GOT3 (cell line): ENCODE data around the gene VWA2.

ENCODE experiments used
- DNase-seq: peaks from one replicate; lab custom pipeline; 2025; ENCODE audit warnings: mixed read lengths; lab: John Stamatoyannopoulos, UW

The VWA2 gene

DNA sequence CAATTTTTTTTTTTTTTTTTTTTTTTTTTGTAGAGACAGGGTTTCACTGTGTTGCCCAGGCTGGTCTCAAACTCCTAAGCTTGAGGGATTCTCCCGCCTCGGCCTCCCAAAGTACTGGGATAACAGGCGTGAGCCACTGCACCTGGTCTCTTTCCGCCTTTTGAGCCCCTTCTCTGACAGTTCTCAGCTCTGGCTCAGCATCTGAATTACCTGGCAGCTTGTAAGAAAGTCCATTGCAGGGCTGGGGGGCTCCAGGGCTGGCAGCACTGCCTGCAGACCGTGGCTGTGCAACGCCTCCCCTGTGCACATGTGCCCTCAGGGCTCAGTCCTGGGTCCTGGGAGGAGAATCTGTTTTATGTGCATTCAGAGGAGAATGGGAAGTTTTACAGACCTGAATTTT, 37.6 kb downstream of the VWA2 start:
- no peak for DNase-seq

DNA sequence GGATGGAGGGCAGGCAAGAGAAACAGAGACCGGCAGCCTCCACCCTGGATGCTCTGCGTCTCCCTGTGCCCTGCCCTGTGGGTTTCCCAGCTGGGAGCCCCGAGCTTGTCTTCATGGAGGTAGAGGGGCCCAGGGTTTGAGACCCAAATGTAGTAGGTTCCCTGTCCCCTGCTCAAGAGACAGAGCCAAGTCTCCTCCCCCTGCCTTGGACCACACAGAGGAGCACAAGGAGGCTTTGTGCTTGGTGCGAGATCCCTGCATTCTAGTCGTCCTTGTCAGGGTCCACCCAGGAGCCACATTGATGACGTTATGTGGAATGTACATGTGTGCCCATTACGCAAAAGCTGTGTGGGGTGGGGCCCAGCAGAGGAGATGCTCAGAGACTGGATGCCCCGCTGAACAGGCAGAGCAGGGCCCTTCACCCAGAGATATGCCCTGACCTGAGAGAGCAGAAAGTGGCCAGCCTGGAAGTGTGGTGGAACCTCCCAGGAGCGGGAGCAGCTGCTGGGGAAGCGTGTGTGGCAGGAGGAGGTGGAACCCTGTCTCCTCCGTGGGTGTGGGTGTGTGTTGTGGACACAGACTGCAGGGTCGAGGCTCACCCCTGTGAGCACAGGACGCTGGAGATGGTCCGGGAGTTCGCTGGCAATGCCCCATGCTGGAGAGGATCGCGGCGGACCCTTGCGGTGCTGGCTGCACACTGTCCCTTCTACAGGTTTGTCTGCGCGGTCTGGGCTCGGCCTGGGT, 39.3 kb downstream of the VWA2 start:
- no peak for DNase-seq

DNA sequence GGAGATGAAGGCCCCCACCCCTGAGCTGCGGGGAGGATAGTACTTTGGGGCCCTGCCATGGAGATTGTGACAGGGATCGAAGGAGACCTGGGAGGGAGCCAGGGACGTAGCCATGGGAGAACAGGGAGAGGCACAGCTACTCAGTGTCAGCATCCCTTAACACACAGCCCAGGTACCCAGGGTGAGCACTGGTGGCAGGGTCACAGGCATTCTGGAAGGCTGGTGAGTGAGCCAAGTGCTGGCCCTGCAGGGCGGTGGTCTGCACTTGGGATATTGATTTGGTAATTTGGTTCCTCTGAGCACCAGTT, 39.8 kb downstream of the VWA2 start:
- DNase-seq: no peak

DNA sequence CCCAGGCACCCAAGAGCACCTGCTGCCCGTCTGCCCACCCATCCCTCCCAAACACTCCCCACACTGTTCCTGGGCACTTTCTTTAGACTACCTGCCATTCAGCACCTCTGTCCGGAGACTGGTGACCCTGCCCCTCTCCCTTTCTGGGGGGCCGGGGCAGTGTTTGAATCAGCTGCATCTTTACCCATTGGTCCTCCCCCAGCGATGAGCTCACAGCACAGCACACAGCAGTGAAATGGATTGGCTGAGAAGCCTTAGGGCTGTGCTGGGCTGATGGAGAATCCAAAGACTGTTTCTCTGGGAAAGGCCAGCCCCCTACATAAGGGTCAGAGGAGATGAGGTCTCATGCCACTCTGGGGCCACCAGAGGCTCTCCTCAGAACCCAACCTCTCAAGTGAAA, 40.2 kb downstream of the VWA2 start:
- no peak for DNase-seq

DNA sequence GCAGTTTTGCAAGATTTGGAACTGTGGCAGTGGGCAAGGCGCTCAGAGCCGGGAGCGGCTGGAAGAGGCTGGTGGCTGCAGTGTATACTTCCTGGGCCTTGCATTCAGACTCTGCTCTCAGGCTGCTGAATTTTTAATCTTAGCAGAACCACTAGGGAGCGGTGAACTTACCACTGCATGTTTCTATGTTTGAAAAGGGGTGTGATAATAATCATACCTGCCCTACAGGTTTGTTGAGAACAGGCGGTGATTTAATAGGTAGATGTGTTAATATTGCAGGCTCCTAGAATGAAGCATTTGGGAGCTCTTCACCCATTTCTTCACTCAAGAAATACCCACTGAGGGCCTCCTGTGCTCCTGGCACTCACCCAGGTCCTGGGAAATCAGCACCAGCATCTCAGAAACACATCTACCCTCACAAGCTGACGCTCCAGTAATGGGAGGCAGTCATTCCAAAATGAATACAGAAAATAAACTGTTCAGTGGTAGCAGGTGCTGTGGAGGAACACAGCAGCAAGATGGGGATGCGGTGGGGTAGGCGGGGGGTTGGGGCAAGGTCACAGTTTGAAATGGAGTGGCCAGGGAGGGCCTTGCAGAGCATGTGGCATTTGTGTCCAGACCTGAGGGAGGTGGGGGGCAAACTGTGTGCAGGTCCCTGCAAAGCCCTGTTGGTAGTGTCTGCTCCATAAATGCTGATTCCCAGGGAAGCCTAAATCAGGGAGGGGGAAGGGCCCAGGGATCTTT, 41.0 kb downstream of the VWA2 start:
- no peak for DNase-seq

DNA sequence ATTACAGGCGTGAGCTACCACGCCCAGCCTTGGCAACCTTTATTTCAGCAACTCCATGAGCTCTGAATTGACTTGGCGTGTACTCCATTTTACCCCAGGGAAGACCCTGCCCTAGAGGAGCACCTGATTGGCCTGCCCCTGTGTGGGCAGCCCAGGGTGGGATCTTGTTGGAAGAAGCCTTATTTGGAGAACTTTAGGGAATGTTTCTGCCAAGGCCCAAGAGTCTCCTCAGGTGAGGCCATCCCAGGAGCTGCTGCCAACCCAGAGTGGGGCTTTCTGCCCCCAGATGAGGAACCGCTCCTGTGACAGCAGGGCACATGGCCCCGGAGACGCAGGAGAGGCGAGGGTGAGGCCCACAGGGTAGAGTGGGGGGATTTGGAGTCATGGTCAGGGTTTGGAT, 42.0 kb downstream of the VWA2 start:
- no peak for DNase-seq

DNA sequence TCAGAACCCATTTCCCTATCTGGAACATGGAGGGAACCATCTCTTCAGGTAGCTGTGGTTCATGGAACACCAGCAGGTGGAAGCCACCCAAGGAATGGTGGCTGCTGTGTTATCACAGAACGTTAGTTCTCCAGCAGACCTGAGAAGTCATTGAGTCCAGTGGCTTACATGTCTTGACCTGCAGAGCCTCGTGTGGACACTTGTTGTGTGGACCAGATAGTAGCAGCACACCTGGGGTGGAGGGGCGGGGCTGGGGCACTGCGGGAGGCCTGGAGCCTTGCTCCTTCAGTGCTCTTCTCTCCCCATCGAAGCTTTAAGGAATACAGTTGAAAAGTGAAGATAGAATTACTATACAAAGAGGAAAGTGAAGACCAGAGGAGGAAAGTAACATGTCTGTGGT, 42.4 kb downstream of the VWA2 start:
- DNase-seq: no peak

DNA sequence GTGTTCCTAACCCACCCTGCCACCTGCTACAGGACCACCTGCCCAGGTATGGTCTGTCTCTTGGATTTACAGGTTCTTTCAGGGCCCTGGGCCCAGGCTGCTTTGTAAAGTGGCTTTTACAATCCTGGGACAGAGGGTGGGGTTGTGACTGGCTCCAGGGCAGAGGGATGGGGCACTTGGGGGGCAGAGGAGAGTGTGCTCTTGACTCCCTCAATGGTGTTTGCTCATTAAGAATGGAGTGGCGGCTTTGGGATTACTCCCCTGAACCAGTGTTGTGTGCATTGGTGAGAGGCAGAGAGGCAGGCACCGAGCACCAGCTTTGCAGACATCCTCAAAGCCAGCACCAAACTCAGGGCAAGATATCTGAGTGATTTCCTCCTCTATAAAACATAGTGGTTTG, 43.5 kb downstream of the VWA2 start:
- no peak for DNase-seq

DNA sequence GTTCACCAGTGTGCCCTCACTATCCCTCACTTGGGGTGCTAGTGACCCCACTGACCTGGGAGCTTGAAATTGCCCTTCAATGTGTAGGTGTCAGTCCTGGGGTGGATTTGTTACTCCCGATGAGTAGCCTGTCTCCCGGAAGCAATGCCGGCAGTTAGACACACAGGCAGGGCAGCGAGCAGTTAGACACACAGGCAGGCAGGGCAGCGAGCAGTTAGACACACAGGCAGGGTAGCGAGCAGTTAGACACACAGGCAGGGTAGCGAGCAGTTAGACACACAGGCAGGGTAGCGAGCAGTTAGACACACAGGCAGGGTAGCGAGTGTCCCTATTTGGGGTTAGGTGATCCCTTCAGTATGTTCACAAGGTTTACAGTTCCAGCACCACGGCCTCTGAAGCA, 44.0 kb downstream of the VWA2 start:
- no peak for DNase-seq

DNA sequence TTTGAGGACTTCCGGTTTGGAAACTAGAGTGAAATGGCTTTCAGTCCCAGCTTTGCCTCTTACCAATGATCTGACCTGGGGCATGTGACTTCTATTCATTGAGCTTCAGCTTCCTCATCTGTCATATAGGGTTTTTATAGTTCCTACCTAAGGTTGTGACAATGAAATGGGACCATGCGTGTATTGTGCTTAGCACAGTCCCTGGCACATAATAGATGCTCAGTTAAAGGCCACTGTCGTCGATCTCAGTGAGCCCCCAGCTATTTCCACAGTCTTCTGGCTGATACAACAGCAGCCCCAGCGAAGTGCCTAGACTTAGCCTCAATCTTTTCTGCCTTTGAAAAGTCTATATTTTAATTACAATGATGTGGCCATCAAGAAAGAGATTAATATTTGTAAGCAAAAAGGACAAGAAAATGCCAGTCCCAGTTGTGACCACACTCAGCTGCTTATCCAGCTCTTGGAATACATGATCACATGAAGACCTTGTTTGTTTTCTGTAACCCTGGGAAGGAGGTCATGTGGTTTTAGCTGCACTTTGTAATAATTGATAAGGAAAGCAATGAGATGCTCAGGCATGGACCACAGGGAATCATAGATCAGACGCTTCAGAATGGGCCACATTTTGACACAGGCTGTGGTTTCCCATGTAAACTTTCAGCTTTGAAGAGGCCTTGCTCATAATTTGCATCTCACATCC, 44.6 kb downstream of the VWA2 start:
- no peak for DNase-seq

DNA sequence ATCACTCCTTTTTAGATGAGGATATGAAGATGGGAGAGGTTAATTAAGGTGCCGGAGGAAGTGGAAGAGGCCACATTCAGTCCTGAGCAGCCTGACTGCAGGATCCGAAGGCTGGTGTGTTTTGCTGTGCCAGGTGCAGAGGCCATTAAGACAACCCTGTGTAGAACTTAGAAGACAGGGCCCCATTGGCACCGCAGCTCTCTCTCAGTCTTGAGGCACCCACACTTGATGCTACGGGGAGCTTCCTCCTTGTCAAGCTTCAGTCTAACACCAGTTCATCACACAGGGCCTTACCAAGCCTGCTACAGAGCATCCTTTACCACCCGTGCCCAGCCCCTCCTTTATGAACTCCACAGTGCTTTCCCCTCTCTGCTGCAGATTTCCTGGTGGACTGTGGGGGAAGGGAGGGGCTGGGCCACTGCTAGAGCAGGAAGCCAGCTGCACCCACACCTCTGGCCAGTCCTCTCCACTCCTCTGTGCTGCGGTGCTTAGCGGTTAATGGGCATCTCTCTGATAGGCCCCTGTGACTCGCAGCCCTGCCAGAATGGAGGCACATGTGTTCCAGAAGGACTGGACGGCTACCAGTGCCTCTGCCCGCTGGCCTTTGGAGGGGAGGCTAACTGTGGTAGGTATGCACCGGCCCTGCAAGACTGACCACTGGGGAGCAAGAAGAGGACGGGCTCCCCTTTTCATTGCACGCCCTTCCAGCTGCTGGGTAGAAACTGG, 45.5 kb downstream of the VWA2 start:
- DNase-seq: no peak

DNA sequence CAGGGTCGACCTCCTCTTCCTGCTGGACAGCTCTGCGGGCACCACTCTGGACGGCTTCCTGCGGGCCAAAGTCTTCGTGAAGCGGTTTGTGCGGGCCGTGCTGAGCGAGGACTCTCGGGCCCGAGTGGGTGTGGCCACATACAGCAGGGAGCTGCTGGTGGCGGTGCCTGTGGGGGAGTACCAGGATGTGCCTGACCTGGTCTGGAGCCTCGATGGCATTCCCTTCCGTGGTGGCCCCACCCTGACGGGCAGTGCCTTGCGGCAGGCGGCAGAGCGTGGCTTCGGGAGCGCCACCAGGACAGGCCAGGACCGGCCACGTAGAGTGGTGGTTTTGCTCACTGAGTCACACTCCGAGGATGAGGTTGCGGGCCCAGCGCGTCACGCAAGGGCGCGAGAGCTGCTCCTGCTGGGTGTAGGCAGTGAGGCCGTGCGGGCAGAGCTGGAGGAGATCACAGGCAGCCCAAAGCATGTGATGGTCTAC, 46.9 kb downstream of the VWA2 start:
- DNase-seq: no peak

DNA sequence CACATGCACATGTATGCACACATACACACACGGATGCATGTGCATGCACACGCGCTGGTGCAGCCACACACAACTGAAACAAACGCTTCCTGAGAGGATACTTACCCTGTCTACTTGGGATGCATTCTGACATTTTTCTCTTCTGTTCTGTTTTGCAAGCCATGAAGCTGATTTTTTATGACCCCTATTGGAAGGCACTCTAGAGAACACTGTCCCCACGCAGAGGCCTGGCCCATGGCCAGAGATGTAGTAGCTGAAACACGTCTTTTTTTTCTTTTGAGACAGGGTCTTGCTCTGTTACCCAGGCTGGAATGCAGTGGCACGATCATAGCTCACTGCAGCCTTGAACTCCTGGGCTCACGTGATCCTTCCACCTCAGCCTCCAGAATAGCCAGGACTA, 47.9 kb downstream of the VWA2 start:
- no peak for DNase-seq

DNA sequence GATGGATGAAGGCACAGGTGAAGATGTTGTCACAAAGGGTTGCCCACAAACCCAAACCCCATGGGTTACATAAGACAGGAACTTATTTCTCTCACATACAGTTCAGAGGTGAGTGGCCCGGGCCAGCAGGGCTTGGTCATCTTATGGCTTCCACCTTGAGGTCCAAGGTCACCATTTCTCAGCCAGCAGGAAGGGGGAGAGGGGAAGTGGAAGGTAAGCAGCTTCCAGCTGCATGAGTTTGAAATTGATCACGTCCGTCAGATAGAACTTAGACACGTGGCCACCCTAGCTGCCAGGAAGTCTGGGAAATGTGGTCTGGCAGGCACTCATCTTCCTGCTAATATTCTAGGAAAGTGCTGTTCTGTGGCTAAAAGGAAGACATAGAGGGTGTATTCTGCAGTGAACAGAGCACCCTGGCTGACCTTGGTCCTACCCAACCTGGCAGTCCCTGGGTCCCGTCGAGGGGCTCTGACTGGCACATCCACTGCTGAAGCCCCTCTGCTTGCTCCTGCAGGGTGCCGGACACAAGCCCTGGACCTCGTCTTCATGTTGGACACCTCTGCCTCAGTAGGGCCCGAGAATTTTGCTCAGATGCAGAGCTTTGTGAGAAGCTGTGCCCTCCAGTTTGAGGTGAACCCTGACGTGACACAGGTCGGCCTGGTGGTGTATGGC, 49.5 kb downstream of the VWA2 start:
- no peak for DNase-seq

DNA sequence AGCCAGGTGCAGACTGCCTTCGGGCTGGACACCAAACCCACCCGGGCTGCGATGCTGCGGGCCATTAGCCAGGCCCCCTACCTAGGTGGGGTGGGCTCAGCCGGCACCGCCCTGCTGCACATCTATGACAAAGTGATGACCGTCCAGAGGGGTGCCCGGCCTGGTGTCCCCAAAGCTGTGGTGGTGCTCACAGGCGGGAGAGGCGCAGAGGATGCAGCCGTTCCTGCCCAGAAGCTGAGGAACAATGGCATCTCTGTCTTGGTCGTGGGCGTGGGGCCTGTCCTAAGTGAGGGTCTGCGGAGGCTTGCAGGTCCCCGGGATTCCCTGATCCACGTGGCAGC, 50.0 kb downstream of the VWA2 start:
- no peak for DNase-seq

DNA sequence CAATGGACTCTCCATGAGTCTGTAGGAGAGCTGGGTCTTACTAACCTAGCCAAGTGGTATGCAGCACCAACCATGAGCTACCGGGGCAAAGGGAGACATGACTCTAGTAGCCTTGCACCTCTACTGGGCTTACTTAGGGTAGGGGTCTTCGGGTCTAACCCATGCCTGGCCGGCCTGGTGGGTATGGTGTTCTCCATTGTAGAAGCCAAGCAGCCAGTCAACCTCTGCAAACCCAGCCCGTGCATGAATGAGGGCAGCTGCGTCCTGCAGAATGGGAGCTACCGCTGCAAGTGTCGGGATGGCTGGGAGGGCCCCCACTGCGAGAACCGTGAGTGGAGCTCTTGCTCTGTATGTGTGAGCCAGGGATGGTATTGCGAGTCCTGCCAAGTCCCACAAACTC, 51.0 kb downstream of the VWA2 start:
- DNase-seq: no peak

DNA sequence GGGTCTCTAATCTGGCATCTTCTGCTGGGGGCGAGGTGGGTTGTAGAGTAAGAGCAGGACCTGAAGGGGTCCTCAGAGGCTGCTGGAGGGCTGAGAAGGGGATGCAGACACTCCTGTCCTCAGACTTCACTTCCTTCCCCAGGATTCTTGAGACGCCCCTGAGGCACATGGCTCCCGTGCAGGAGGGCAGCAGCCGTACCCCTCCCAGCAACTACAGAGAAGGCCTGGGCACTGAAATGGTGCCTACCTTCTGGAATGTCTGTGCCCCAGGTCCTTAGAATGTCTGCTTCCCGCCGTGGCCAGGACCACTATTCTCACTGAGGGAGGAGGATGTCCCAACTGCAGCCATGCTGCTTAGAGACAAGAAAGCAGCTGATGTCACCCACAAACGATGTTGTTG, 52.0 kb downstream of the VWA2 start:
- DNase-seq: no peak

DNA sequence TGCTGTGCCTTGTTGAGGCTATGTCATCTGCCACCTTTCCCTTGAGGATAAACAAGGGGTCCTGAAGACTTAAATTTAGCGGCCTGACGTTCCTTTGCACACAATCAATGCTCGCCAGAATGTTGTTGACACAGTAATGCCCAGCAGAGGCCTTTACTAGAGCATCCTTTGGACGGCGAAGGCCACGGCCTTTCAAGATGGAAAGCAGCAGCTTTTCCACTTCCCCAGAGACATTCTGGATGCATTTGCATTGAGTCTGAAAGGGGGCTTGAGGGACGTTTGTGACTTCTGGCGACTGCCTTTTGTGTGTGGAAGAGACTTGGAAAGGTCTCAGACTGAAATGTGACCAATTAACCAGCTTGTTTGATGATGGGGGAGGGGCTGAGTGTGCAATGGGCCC, 52.5 kb downstream of the VWA2 start:
- DNase-seq: no peak

DNA sequence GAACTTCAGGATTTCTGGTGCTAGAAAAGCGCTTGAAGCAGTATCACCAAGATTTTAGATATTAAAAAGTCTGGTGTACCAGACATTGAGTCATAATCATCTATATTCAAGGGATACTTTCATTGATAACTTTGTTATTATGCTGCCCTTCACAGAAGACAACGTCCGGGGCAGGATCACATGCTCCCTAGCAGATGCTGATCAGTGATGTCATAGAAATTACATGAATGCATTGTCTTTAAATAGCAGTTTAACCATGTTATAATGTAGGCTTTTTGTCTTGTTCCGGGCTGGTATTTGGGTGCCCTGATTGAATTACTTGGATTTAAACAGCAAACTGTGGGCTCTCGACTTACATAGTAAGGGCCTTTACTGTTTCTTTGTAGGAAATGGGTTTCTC, 54.0 kb downstream of the VWA2 start:
- DNase-seq: no peak

DNA sequence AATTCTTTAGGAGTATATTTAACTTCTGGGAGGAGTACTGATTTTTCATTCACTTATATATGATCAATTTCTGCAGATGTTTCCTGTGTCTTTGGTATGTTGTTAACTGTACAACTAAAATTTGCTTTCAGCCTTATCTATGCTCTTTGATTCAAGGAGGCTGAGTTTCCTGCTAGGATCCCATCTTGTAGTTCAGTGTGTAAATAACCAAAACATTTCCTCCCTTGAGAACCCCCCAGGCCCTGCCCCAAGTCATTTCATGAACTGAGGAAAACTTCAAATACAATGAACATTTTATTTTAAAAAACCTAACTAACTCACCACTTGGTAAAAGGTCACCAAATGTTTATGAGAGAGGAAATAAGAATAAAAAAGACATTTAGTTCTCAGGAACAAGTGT, 55.5 kb downstream of the VWA2 start:
- DNase-seq: no peak

DNA sequence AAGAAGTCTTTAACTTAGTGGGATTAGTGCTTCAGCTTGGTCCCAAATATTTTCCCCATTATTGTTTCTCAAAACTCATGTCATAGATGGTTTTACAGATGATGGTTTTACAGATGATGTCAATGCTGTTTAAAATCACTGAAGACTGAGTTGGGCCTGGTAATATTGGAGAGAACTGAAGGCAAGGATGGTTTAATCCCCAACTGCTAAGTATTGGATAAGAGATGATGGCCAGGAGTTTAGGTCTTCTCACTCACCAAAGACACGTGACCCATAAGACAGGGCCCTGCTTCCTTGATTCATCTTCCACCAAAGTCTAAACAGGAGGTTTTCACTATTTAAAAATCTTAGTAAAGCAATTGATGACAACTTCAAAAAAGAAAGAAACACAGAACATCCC, 56.3 kb downstream of the VWA2 start:
- DNase-seq: no peak

DNA sequence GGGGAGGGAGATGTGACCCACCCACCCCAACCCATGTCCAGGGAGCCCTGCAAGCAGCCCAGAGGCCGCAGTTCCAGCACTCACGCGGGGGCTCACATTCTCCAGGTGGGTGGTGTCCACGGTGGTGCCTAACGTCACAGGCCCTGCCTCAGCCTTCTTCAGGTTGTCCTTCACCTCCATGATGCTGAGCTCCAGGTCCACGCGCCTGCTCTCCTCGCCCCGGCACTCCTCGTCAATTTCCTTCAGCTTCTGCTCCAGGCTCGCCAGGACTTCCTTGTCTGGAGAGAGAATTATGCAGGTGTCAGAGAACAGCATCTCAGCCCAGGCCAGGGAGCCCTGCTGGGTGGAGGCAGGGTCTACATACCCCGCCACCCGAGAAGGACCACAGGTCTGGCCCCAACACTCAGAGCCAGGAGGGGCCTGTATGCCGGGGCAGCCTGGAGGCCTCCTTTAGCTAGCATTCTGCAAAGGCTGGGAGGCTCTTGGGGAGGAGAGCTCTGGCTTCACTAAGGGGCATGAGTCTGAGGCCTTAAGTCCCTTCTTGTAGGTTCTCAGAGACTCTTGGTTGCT, 58.2 kb downstream of the VWA2 start:
- no peak for DNase-seq
